Renal pelvis (tissue), 4 donors: Measurements from ENCODE around the gene PPP1R9A. TPM values are rescaled to one million over a fixed set of nuclear protein-coding genes. Genes with fewer than 3 reads are reported as not detected.

Experiments used
- DNase-seq: peaks from one replicate; pipeline ENCODE4 v3.0.0-alpha.2; 2013
- polyA plus RNA-seq, 3 donors: library from polyadenylated mRNA; unstranded; fragments of 120-200 nt; gene quantifications; one replicate each; pipeline ENCODE4 v1.2.1, GENCODE V29; 2013; ENCODE audit not compliant: insufficient read length in 3 of 3

The PPP1R9A gene
- polyA plus RNA-seq, 3 donors, result 28.7 to 37.9 (median 34.2) TPM

DNA sequence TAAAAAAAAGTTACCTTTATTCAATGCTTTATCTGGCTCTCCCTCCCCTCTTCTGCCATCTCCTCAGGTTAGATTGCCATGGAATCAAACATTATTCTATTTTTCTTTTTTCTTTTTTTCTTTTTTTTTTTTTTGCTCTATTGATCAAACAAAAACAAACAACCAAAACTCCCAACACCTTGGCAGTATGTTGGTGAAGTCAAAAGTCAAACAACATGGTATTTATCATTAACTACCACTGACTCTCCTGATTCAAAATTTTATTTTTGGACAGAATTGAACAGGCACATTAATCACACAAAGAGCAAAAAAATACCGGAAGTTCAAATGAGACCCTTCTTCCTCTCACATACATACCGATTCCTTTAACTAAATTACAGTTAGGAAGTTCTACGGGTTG lies 410.6 kb downstream of the PPP1R9A start:
- no peak for DNase-seq

DNA sequence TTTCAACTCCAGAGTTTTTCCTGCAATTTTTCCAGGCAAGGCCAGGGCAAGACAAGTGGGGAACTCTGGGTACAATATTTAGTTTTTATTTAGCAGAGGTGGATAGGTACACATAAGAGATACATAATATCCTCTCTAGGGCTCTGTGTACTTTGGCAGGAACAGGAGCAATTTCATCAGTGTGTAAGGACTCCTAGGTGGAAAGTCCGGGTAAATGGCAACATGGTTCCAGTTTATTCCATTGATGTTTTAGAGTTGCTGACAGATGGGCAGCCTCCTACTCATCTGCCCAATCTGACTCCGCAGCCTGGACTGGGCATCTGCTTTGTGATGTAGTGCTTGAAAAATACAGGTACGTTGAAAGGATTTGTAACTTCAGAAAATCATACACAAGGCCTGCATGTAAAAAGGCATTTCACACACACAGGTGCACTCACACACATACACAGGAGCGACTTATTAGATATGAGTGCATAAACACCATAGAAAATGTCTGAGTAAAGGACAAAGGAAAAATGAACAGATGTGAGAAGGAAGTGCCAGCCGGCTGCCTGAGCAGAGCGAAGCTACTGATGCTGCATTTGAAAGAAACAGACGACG lies 411.2 kb downstream of the PPP1R9A start:
- DNase-seq, result no peak

DNA sequence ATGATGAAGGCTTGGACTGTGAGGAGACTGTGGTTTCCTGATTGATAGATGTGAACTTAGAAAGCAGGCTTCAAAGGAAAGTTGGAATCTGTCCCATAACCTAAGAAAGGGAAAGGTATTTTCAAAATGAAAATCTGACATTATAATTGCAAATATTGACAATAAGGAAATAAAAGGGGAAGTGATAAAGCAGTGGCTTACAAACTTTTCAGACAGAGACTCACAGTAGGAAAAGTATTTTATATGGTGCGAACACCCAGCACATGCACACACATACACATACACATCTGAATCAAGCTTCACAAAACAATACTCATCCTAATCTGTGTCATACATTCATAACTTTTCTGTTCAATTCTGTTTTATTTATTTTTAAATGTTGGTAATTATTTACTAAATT lies 412.2 kb downstream of the PPP1R9A start:
- no peak for DNase-seq

DNA sequence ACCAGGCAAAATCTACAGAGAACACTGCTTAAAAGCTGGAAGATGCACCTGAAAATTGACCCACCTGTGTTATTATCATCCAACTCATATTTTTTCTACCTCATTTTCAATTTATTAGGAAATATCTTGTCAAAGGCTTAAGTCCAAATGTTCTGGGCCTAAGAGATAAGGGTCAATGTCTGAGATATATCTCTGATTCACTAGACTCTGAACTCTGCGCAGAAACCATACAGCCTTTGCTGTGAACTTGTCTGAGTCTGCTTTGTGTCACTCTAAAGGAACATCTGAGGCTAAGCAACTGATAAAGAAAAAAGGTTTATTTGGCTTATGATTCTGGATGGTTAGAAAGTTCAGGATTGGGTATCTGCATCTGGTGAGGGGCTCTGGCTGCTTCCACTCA lies 413.3 kb downstream of the PPP1R9A start:
- no peak for DNase-seq

DNA sequence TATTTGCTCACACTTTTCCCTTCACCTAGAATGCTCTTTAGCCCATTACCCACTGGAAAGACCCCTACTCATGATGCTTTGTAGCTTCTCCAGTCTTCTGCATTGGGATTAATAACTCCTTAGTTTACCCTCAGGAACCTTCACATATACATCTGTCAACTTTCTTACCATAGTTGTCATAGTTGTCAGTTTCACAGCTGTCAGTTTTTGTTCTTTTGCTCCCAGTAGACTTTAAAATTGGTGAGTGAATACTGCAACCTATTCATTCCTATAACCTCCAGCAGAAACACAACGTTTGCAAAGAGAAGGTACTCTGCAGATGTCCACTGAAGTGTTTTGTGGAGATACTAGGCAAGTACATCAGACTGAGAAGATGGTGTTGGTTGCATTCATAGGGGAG lies 414.3 kb downstream of the PPP1R9A start:
- no peak for DNase-seq

DNA sequence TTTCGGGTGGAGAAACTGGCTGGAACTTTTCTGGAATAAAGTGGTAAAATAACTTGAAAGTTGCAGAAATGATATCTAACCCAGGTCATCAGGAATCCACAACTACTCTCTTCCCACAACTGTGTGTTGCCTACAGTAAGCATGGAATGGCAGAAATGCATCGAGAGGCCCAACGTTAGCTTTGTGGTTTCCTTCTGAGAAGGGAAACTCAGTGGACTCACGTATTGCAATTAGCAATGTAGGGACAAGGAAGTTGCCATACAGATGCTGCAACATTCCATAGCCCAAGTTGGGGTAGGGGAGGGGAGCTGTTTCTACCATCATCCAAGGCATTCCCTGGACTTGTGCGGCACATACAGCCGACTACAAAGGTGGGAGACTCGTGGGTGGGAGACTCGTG lies 415.0 kb downstream of the PPP1R9A start:
- no peak for DNase-seq

DNA sequence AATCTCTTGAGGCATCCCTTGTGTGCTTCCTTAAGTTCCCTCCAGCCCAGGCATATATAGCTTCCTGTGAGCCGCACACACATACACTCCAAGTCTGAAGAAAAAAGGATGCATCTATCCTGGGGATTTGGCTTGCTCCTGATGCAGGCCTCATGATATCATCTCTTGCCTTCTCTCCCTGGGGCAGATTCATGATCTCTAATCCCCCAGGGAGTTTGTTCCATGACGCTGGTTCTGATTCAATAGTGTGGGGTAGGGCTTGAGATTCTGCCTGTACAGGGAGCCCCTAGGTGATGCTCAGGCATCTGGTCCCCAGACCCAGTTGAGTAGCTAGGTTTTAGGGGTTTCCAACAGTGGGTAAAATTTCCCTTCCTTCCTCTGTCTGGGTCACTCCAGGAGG lies 415.5 kb downstream of the PPP1R9A start:
- DNase-seq, result no peak

DNA sequence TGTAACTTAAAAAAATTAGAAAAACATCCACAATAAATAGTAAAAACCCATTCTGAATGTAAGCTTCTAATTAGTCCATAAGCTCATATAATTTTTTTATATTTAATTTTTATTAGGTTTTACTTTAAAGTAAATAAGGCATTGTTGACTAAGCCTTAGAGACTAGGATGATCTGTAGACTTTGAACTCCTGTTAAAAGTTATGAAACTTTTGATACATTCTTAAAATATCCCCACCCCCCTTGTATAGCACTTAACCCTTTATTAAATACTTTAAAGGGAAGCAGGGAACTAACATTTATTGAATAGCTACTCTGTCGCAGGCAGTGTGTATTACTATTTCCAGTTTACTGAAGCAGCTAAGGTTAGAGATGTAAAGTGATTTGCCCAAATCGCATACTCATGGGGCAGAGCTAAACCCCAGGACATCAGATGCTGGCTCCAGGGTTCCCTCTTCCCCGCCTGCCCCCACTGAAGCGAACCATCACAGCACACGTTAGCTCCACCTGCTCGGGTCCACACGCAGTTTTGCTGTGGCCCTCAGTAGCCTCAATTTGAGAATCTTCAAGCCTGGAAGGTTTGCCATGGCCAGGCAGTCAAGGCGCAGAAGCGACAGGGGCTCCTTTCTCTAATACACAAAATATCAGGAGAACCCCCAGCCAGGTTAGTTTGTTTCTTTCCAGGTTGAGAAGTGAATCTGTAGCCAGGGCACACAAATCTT lies 416.2 kb downstream of the PPP1R9A start:
- DNase-seq, result no peak

DNA sequence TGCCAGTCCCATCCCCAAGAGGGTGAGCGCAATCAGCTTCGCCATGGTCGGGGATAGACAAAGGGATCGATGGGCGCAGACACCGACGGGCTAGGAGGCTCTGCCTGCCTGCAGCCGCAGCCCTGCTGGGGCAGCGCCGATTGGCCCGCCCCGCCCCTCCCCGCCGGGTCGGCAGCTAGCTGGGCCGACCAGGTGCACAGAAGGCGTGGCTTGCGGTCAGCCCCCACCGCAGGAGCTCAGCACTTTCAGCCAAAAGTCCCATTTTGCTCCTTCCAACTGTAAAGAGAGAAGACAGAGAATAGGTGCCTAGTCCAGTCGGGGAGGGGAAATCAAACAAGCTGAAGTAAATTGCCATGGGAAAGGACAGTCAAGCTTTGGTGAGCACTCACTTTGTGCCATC lies 417.0 kb downstream of the PPP1R9A start, which contains the start of gene PON1:
Gene PON1, minus strand, starts transcription at position 102 of the 400 bp plus-strand sequence. Its CDS starts 57 bp downstream, at position 45.
- DNase-seq, result no peak

DNA sequence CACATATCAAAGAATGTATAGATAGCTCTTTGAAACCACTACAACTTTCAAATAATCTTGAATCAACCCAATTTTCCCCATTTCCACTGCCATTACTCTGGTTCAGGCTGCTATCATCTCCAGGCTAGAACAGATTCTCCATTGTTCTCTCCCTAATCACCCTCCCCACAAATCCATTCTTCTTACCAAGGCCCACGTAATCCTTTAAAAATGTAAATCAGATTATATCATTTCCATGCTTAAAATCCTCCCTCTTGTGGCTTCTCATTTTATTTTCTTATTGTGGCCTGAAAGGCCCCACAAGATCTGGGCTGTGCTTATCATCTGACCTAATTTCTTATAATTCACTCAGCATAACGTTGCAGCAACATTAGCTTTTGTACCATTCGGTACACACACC lies 420.0 kb downstream of the PPP1R9A start:
- DNase-seq, result no peak

DNA sequence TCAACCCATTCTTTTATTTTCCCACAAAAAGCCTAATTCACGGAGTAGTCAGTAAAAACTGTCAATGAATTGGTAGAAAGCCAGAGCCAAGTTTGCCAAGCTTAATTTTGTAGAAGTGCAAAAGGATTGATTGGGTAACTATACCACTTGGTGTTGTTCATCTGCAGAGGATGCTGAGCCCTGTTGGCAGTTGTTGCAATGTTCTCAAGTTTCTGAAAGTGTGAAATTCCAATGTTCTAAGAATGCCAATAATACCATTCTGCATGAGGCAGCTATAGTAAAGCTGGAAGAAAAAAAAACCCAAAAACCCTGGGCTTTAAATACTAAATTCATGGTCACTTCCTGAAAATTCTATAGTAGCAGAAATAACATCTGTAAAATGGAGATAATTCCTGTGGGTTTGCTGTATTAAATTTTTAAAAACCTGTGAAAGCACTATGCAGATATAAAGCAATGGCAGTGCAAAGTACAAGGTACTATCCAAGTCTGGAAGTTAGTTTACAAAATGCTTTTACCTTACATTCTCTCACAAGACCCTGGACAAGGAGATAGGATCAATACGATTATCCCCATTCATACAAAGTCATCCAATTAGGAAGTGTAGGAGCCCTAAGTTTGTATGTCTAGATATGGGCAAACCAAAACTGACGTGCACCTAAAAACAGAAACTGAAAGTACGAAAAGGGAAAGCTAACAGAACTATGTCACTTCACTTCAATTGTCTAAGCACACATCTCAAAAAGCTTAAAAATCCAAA lies 423.0 kb downstream of the PPP1R9A start:
- no peak for DNase-seq

DNA sequence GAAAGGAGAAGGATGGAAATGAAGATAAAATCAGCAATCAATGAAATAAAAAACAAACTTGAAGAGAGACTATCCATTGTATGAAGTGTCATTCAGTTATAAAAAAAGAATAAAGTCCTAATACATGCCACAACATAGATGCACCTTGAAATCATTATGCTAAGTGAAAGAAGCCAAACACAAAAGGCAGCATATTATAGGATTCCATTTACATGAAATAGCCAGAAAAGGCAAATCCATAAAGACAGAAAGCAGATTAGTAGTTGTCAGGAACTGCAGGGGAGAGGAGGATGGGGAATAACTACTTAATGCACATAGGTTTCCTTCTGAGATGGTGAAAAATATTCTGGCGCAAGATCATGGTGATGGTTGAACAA lies 423.6 kb downstream of the PPP1R9A start:
- no peak for DNase-seq

DNA sequence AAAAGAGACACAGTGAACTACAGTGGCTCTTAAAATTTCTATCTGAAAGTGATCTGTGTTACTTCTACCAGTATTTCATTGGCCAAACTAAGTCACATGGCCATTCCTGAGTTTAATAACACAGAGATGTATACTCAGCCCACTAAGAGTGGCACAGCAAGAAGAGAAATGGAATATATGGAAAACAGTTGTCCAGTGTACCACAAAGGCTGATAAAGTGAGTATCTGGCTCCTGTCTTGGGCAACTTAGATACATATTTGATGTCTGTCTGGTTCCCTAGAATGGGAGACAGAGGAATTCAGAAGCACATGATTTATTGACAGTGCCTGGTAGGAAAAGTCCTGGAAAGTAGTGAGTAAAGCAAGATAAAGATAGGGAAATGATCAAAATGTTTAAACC lies 427.1 kb downstream of the PPP1R9A start:
- no peak for DNase-seq

DNA sequence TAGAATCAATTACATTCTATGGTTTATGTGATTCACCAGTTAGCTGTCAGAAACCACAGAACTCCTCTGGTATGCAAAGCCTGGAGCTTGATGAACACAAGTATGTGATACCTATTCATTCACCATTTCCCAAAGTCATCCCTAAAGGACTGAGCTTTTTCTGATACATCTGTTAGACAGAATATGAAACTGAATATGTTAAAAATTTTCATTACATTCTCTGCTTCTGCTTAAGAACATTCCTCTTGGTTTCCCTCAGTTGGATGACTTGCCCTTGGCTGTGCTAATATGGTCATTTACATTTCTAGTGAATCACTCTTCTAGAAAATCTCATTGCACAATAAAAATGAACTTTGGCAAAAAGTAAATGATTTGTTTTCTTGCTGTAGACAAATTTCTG lies 427.7 kb downstream of the PPP1R9A start:
- DNase-seq, result no peak

DNA sequence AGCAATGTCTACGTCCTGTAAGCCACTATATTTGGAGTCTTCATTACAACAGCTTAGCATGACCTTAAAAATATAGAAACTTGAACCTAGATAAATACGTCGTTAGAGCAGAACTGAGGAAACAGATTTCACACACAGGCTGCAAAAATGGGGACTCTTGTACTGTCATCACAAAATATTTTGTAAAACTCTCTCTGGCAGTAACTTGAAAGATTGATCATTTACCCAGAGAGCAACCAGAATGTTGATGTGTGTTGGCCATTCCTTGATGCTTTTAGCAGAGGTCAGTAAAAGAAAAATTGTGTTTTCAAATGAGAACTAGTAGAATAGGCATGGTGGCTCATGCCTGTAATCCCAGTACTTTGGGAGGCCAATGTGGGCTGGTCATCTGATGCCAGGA lies 431.4 kb downstream of the PPP1R9A start:
- DNase-seq, result no peak

DNA sequence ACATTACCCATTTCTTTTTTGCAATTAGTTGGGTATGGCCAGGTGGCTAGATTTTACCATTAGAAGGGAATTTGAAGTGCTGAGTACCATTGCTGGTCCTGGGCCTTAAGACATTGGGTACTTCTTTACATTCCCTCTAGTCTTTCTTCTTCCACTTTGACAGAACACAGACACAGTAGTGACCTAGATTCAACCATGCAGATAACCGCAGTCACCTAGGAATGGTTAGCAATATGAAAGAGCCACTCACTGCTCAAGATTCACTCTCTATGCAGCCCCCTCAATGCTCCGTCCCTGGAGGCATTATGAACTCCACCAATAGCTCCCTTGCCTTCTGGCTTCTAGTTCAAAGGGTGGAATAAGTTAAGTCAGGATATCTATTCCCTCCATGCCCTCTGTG lies 433.1 kb downstream of the PPP1R9A start:
- no peak for DNase-seq

DNA sequence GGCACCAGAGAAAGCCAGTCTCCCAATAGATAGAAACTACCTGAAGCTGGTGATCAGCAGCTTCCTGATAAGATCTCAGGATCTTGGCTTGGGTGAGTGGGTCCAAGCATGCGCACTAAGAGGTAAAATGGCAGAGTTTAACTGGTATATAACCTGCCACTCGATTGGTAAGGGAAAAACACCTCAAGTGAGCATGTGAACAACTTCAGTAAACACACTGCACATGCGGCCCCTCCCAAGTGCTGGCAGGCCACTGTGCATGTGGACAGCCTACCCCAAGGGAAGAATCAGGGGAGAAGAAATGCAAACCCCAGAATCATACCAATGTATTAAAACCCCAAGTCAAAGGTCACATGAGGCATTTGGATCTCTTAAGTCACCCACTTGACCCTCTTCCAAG lies 434.6 kb downstream of the PPP1R9A start:
- DNase-seq, result no peak

DNA sequence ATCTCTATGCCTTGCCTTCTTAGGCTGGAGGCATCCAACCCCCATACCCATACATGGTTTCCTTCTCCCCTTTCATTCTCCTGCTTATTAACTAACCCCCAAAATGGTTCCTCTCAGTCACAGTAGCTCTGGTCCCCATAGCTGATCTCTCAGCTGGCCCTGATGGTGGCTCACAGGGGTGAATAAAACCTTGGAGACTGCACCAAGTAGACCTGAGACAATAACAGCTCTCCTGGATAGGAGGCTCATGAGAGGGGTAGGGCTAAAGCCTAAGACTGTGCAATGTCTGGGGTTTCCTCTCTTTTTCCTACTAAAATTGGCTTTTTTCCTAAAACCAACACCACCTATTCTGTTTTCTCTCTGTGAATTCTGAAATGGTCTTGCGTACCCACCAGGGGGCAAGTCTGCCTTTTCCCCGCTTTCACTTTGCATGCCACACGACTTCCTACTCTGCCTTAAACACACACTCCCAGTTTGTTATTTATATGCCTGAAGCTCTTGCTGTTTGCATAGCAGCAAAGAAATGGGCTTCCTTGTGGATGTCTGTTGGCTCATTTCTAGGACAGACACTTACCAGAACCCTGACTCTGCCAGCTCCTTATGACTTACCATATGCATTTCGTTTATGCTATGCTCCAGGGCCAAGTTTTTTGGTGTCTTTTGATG lies 435.4 kb downstream of the PPP1R9A start:
- DNase-seq, result no peak
